GM21576 (cell line): ENCODE data around the gene FAR1.
"Not testable (repeated sequence)": the region's sequence is repeated elsewhere in the genome, so short reads cannot be mapped to it uniquely, and the experiment has no call there.

ENCODE experiments used
- ATAC-seq: cut with Tn5 transposase; IDR thresholded peaks from one replicate; pipeline ENCODE4 v1.9.1; 2021; ENCODE audit warnings: mild to moderate bottlenecking, moderate library complexity; ENCODE audit not compliant: unreplicated experiment

The FAR1 gene, protein sequence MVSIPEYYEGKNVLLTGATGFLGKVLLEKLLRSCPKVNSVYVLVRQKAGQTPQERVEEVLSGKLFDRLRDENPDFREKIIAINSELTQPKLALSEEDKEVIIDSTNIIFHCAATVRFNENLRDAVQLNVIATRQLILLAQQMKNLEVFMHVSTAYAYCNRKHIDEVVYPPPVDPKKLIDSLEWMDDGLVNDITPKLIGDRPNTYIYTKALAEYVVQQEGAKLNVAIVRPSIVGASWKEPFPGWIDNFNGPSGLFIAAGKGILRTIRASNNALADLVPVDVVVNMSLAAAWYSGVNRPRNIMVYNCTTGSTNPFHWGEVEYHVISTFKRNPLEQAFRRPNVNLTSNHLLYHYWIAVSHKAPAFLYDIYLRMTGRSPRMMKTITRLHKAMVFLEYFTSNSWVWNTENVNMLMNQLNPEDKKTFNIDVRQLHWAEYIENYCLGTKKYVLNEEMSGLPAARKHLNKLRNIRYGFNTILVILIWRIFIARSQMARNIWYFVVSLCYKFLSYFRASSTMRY

DNA sequence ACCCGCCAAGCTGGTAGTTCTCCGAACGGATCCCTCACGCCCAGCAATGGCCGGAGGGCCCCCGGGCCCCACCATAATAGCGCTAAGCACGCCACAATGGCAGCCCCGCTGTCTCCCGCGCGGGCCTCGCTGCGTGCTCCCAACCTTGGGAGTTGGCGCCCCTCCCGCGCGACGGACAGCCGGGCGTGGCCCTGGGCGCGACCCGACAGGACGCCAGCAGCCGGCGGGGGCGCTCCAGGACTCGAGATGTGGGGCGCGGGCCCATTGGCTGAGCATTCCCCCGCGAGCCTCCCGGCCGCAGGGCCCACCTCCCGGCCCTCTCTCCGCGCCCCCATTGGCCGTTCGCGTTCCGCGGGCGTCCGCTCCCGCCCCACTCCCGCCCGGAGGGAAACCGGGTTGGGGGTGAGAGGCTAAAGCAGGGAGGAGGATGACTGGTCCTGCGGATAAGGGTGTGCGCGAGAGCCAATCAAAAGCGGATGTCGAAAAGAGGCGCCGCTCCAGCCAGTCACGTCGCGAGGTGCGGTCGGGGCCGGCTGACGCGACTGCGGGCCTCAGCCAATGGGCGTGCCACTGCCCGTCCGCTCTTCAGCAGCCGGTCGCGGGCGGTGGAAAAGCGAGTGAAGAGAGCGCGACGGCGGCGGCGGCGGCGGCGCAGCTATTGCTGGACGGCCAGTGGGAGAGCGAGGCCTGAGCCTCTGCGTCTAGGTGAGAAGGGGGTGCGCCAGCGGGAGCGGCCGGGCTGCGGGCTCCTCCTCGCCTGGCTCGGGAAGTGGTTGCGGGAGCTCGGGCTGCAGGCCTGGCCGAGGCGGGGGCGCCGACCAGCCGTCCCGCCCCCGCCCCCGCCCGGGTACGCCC, at the start of gene FAR1:
Gene FAR1 (plus strand): TSS at position 567 of the 855 bp plus-strand sequence. CDS start 26,098 bp downstream, outside the sequence.
- peak; percentile 88 for ATAC-seq

GRCh38 chr11:13620063-13620462, 48.4 kb upstream of the FAR1 start:
- ATAC-seq, result no peak

GRCh38 chr11:13626818-13627217, 41.6 kb upstream of the FAR1 start:
- ATAC-seq, result not testable (repeated sequence)

- not testable (repeated sequence) for ATAC-seq
These were observed 39.8 kb upstream of the FAR1 start for GRCh38 chr11:13628634-13629033.

GRCh38 chr11:13629779-13630178, 38.7 kb upstream of the FAR1 start:
- no peak for ATAC-seq

DNA sequence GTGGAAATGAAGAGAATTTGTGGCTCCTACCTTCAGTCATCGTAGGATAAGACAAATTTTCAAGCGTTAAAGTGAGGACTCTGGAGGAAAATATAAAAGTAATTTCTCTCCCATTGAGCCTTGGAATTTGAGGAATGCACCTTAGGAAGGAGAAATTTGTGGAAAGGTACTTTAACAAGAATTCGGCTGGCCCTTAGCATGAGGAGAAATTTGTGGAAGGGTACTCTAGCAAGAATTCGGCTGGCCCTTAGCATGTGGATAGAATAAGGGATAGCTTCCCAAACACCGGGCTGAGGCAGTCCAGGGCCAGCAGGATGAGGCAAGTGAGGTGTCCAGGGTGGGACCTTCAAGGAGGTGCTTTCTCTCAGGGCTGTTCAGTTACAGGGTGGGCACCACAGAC, 33.2 kb upstream of the FAR1 start:
- no peak for ATAC-seq

DNA sequence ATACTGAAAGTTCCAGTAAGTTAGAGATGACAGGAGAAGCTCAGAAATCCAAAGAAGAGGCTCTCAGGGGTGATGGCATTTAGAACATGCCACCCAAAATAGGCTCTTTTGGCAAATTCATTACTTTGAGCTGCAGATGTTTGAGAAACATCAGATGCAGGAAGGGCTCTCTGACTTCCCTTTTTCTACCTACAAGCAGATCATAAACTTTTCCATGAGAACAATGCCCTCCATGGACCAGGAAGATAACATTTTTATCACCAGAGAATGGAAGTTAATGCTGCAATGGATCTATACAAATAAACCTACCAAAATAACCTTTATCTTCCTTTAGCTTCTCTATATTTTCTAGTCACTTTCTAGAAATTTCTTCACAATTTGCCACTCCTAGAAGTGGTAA, 32.7 kb upstream of the FAR1 start:
- no peak for ATAC-seq

GRCh38 chr11:13637125-13638069, 31.1 kb upstream of the FAR1 start:
- ATAC-seq, result no peak

- no peak for ATAC-seq
These were observed 30.0 kb upstream of the FAR1 start for GRCh38 chr11:13638422-13638821.

GRCh38 chr11:13644997-13645687, 23.3 kb upstream of the FAR1 start:
- ATAC-seq, result no peak

GRCh38 chr11:13647391-13647790, 21.1 kb upstream of the FAR1 start:
- no peak for ATAC-seq

DNA sequence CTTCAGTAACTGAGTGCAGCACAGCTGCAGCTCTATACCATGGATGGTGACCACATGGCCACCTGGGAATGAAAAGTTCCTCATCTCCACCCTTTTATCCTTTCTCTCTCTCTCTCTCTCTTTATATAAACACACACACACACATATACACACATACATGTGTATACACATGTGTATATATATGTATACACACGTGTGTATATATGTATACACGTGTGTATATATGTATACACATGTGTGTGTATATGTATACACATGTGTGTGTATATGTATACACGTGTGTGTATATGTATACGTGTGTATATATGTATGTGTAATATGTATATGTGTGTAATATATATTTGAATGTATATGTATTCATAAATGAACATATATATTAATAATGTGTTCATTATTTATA, 18.8 kb upstream of the FAR1 start:
- no peak for ATAC-seq

DNA sequence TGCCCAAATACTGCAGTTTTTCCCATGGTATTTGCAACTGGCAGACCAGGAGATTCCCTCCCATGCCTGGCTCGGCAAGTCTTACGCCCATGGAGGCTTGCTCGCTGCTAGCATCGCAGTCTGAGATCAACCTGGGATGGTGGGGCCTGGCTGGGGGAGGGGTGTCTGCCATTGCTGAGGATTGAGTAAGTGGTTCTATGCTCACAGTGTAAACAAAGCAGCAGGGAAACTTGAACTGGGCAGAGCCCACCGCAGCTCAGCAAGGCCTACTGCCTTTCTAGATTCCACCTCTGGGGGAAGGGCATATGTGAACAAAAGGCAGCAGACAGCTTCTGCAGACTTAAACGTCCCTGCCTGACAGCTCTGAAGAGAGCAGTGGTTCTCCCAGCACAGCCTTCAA, 17.0 kb upstream of the FAR1 start:
- not testable (repeated sequence) for ATAC-seq

GRCh38 chr11:13661074-13661623, 7.3 kb upstream of the FAR1 start:
- ATAC-seq, result no peak

GRCh38 chr11:13663631-13664071, 4.8 kb upstream of the FAR1 start:
- no peak for ATAC-seq

GRCh38 chr11:13664351-13664750, 4.1 kb upstream of the FAR1 start:
- ATAC-seq, result no peak

DNA sequence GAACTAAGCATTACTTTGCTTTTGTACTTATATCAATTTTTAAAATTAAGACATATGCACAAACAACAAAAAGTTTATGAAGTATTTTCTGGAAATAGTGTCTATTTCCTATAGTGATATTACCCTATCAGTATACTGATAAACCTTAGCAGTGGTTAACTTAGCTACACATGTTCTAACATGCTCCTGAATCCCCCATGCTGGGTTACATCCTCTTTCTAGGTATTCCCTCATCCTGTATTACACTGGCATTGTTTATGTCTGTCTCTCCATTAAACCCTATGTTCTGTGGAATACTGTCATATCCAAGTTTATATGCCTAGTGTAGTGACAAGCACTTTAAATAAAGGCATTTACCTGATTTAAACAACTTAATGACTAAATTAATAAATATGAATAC, 1.8 kb upstream of the FAR1 start:
- ATAC-seq, result no peak

DNA sequence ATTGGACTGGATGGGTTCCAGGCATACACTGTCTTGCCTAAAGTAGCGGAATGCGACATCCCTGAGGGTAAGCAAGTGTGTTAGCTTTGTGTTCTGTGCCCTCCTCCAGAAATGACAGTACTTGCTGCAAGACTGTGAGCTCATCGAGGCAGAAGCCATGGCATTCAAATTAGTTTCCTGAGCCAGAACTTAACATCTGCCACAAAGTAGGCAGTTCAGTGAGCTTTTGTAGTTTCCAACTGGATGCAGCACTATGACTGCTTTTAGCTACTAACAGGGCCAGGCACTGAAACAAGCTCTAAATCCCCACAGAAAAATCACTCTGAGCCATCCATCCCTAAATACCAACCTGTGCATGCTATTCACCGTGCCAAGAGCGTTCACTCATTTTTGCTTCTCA, 1.2 kb upstream of the FAR1 start:
- ATAC-seq, result no peak

- no peak for ATAC-seq
These were observed 720 bp upstream of the FAR1 start for GRCh38 chr11:13667795-13668101.
